ENCODE measurements around the gene APBB1. TPM values are rescaled to one million over a fixed set of nuclear protein-coding genes. Genes with fewer than 3 reads are reported as not detected.

Gene APBB1
- total RNA-seq, 2 experiments from 2014 or later, result 51.6 to 55.3 TPM

GRCh38 chr11:6362873-6363678 lies 55.8 kb downstream of the APBB1 start:
- Mint-ChIP-seq H3K27ac (no peak overlapping the region), H3K27me3 (no peaks in the 10 kb centered on the region), H3K4me1 (ENCODE audit: low read depth) (peaks cover 3% of the 10 kb centered on the region), H3K9me3 (no peaks in the 10 kb centered on the region), H3K36me3 (no peaks in the 10 kb centered on the region), H3K4me3 (no peak overlapping the region)
- ChIA-PET CTCF (interaction anchor here (0.5 to 5.1 kb wide), 64 partner anchors 9 to 1561 kb away, joined by 3 to 121 read pairs (median 6); partner anchors contain the start of genes APBB1, CAVIN3, CCKBR and CNGA4), POLR2A (interaction anchor here (1.3 kb wide), 1 partner anchor 12 kb away, joined by 6 read pairs; no protein-coding TSS in a partner anchor)
- intact Hi-C loops (cut with micrococcal nuclease), result no loop called here
- peak; percentile 85 for DNase-seq

- Mint-ChIP-seq H3K4me1 (ENCODE audit: low read depth) (peaks cover 9% of the 10 kb centered on the region), H3K27ac (no peak overlapping the region), H3K9me3 (no peaks in the 10 kb centered on the region), H3K4me3 (no peak overlapping the region), H3K27me3 (no peaks in the 10 kb centered on the region), H3K36me3 (no peaks in the 10 kb centered on the region)
- intact Hi-C loops (cut with micrococcal nuclease), result no loop called here
- ChIA-PET POLR2A (interaction anchor here (1.3 kb wide), 1 partner anchor 11 kb away, joined by 6 read pairs; no protein-coding TSS in a partner anchor), CTCF (interaction anchor here (0.7 to 5.1 kb wide), 58 partner anchors 9 to 1237 kb away, joined by 3 to 121 read pairs (median 6); partner anchors contain the start of genes APBB1, CAVIN3, CCKBR and CNGA4)
- DNase-seq, result no peak
Observed at GRCh38 chr11:6362185-6362872, 56.6 kb downstream of the APBB1 start.

- no peak overlapping the region for H3K4me3 Mint-ChIP-seq
- DNase-seq, result no peak
- peaks cover 20% of the 10 kb centered on the region for H3K4me1 Mint-ChIP-seq (ENCODE audit: low read depth)
- no peaks in the 10 kb centered on the region for H3K36me3 Mint-ChIP-seq
- intact Hi-C loops (cut with micrococcal nuclease), result no loop called here
- no peaks in the 10 kb centered on the region for H3K9me3 Mint-ChIP-seq
- no peak overlapping the region for H3K27ac Mint-ChIP-seq
- ChIA-PET CTCF (interaction anchor here (1.0 to 5.1 kb wide), 5 partner anchors 17 to 676 kb away, joined by 3 to 121 read pairs (median 5); partner anchors contain the start of gene TRIM5), POLR2A (no interaction called here)
- no peaks in the 10 kb centered on the region for H3K27me3 Mint-ChIP-seq
Observed at GRCh38 chr11:6360183-6360582, 58.7 kb downstream of the APBB1 start.

GRCh38 chr11:6357222-6357621 lies 61.7 kb downstream of the APBB1 start:
- H3K4me3 Mint-ChIP-seq, result no peak overlapping the region
- H3K27me3 Mint-ChIP-seq, result no peaks in the 10 kb centered on the region
- ChIA-PET POLR2A (interaction anchor here (1.2 kb wide), 1 partner anchor 37 kb away, joined by 5 read pairs; the partner anchor contains the start of gene CAVIN3), CTCF (interaction anchor here (1.0 to 8.4 kb wide), 3 partner anchors 22 to 105 kb away, joined by 4 to 183 read pairs (median 5); no protein-coding TSS in a partner anchor)
- no peak overlapping the region for H3K27ac Mint-ChIP-seq
- no peaks in the 10 kb centered on the region for H3K9me3 Mint-ChIP-seq
- peaks cover 31% of the 10 kb centered on the region for H3K4me1 Mint-ChIP-seq (ENCODE audit: low read depth)
- intact Hi-C loops (cut with micrococcal nuclease), result loop anchor here (1.0 to 10.0 kb wide), 3 partner anchors 36 to 542 kb away; partner anchors contain the start of gene FHIP1B
- no peaks in the 10 kb centered on the region for H3K36me3 Mint-ChIP-seq
- DNase-seq, result peak; percentile 81

- Mint-ChIP-seq H3K9me3 (no peaks in the 10 kb centered on the region), H3K4me3 (no peak overlapping the region), H3K4me1 (ENCODE audit: low read depth) (peaks cover 37% of the 10 kb centered on the region), H3K36me3 (no peaks in the 10 kb centered on the region), H3K27me3 (no peaks in the 10 kb centered on the region), H3K27ac (no peak overlapping the region)
- ChIA-PET CTCF (interaction anchor here (8.4 kb wide), 1 partner anchor 104 kb away, joined by 183 read pairs; no protein-coding TSS in a partner anchor), POLR2A (interaction anchor here (1.2 kb wide), 1 partner anchor 37 kb away, joined by 5 read pairs; the partner anchor contains the start of gene CAVIN3)
- intact Hi-C loops (cut with micrococcal nuclease), result loop anchor here (1.0 to 10.0 kb wide), 3 partner anchors 35 to 542 kb away; partner anchors contain the start of gene FHIP1B
- DNase-seq, result no peak
Observed at GRCh38 chr11:6356503-6357055, 62.3 kb downstream of the APBB1 start.

- no peak overlapping the region for H3K27ac Mint-ChIP-seq
Observed at GRCh38 chr11:6354651-6355485, 64.0 kb downstream of the APBB1 start.

DNA sequence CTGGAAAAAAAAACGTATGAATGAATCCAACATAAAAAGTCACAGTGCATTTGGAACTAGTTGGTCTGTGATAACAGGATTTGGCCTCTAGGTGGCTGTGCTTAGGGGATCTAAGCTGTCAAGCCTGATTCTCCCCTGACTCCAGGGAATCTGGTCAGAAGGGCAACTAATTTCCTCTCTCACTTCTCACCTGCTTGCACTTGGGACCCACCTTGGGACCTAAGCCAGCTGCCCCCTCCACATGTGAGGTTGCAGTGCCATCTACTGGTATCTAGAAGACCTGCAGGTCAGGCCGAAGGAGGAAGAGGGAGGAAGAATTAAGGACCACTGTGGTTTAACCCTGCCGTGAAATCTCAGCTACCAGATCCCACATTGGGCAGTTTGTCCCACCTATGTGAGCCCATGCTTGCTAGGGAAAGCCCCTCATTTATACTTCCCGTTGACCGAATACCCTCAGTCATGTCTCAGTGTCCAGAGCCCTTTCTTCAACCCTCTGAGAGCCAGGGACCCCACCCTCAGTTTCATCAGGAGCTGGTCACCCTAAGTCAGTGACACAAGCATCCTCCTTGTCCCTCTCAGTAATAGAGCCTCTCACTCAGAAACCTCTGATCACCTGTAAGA lies 65.4 kb downstream of the APBB1 start:
- DNase-seq, result peak; percentile 72
- H3K4me3 Mint-ChIP-seq, result no peak overlapping the region
- H3K27ac Mint-ChIP-seq, result no peak overlapping the region
- ChIA-PET POLR2A (interaction anchor here (0.9 to 1.2 kb wide), 2 partner anchors 33 to 83 kb away, joined by 3 to 6 read pairs; partner anchors contain the start of gene CAVIN3), CTCF (interaction anchor here (0.5 to 8.4 kb wide), 39 partner anchors 9 to 877 kb away, joined by 3 to 183 read pairs (median 4); partner anchors contain the start of genes C11orf42, CAVIN3 and CCKBR)
- H3K36me3 Mint-ChIP-seq, result no peaks in the 10 kb centered on the region
- no peaks in the 10 kb centered on the region for H3K27me3 Mint-ChIP-seq
- peaks cover 44% of the 10 kb centered on the region for H3K4me1 Mint-ChIP-seq (ENCODE audit: low read depth)
- intact Hi-C loops (cut with micrococcal nuclease), result loop anchor here (1.0 to 10.0 kb wide), 8 partner anchors 55 to 877 kb away; partner anchors contain the start of genes TRIM22 and TRIM5
- no peaks in the 10 kb centered on the region for H3K9me3 Mint-ChIP-seq

More at GRCh38 chr11:6354651-6355485, 64.0 kb downstream of the APBB1 start:
- DNase-seq, result no peak
- ChIA-PET POLR2A (no interaction called here), CTCF (interaction anchor here (0.6 to 8.4 kb wide), 23 partner anchors 8 to 362 kb away, joined by 3 to 183 read pairs (median 5); partner anchors contain the start of genes CAVIN3 and CCKBR)
- H3K4me3 Mint-ChIP-seq, result no peak overlapping the region
- H3K4me1 Mint-ChIP-seq (ENCODE audit: low read depth), result peaks cover 44% of the 10 kb centered on the region
- no peaks in the 10 kb centered on the region for H3K9me3 Mint-ChIP-seq
- intact Hi-C loops (cut with micrococcal nuclease), result loop anchor here (5.0 to 10.0 kb wide), 3 partner anchors 363 to 668 kb away; partner anchors contain the start of genes TRIM22 and TRIM5
- H3K27me3 Mint-ChIP-seq, result no peaks in the 10 kb centered on the region
- no peaks in the 10 kb centered on the region for H3K36me3 Mint-ChIP-seq

- H3K36me3 Mint-ChIP-seq, result no peaks in the 10 kb centered on the region
- no peaks in the 10 kb centered on the region for H3K9me3 Mint-ChIP-seq
- CTCF ChIA-PET, result interaction anchor here (0.7 to 8.4 kb wide), 17 partner anchors 9 to 461 kb away, joined by 3 to 183 read pairs (median 4); partner anchors contain the start of genes CAVIN3, CCKBR and FHIP1B
- DNase-seq, result peak; percentile 72
- H3K27me3 Mint-ChIP-seq, result peaks cover 1% of the 10 kb centered on the region
- POLR2A ChIA-PET, result interaction anchor here (0.7 to 2.2 kb wide), 5 partner anchors 11 to 39 kb away, joined by 3 to 29 read pairs (median 3); partner anchors contain the start of genes CAVIN3 and SMPD1
- no peak overlapping the region for H3K4me3 Mint-ChIP-seq
- peaks cover 30% of the 10 kb centered on the region for H3K4me1 Mint-ChIP-seq (ENCODE audit: low read depth)
- intact Hi-C loops (cut with micrococcal nuclease), result loop anchor here (1.0 to 10.0 kb wide), 7 partner anchors 30 to 875 kb away; partner anchors contain the start of genes TRIM22 and TRIM5
- H3K27ac Mint-ChIP-seq, result peak overlapping the region; percentile 4
Observed at GRCh38 chr11:6351782-6352382, 67.0 kb downstream of the APBB1 start.

DNA sequence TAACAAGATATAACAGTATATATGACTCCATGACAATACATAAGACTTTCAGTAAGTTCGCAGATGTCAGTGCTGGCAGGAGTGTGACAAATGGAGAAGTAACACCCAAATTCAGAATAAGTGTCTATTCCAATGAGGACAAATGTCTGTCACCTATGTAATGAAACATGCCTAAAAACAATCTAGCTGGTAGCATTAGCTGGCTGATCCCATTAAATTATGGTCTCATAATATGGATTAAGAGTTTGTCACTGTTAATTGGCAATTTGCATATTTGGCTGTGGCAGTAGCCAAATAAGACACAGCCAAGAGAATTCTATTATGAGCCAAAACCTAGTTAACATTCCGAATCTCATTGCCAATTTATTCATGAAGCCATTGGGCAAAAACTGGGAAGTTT lies 68.4 kb downstream of the APBB1 start:
- Mint-ChIP-seq H3K4me3 (no peak overlapping the region), H3K9me3 (no peaks in the 10 kb centered on the region), H3K27me3 (peaks cover 1% of the 10 kb centered on the region), H3K4me1 (ENCODE audit: low read depth) (peaks cover 24% of the 10 kb centered on the region), H3K36me3 (no peaks in the 10 kb centered on the region), H3K27ac (no peak overlapping the region)
- POLR2A ChIA-PET, result interaction anchor here (0.6 to 2.2 kb wide), 3 partner anchors 25 to 33 kb away, joined by 3 to 29 read pairs (median 4); partner anchors contain the start of gene CAVIN3
- intact Hi-C loops (cut with micrococcal nuclease), result loop anchor here (5.0 to 10.0 kb wide), 3 partner anchors 358 to 663 kb away; partner anchors contain the start of genes TRIM22 and TRIM5
- CTCF ChIA-PET, result interaction anchor here (1.3 to 8.4 kb wide), 5 partner anchors 13 to 98 kb away, joined by 3 to 183 read pairs (median 76); partner anchors contain the start of gene CAVIN3
- no peak for DNase-seq

Data from activated CD4-positive, alpha-beta memory T cell treated with anti-CD3 and anti-CD28 coated beads for 36 hours (primary cell).